HT1080 (cell line): ENCODE data around the gene CSRNP3. TPM values are rescaled to one million over a fixed set of nuclear protein-coding genes. Genes with fewer than 3 reads are reported as not detected.

Experiments used
- DNase-seq: peaks from one replicate; pipeline ENCODE4 v3.0.0-alpha.2; 2015; ENCODE audit warnings: low read depth
- polyA plus RNA-seq, 2 experiments: library from polyadenylated mRNA; depleted of rRNA; stranded (reverse); fragments of >200 nt; gene quantifications; 2 replicates each; pipeline ENCODE4 v1.2.3, GENCODE V29; 2015
- total RNA-seq: library from RNA; depleted of rRNA; stranded (reverse); fragments of >200 nt; shearing (Covaris generic); gene quantifications from 2 replicates; pipeline ENCODE4 v1.2.3, GENCODE V29; 2014; rRNA removed

Gene CSRNP3, protein sequence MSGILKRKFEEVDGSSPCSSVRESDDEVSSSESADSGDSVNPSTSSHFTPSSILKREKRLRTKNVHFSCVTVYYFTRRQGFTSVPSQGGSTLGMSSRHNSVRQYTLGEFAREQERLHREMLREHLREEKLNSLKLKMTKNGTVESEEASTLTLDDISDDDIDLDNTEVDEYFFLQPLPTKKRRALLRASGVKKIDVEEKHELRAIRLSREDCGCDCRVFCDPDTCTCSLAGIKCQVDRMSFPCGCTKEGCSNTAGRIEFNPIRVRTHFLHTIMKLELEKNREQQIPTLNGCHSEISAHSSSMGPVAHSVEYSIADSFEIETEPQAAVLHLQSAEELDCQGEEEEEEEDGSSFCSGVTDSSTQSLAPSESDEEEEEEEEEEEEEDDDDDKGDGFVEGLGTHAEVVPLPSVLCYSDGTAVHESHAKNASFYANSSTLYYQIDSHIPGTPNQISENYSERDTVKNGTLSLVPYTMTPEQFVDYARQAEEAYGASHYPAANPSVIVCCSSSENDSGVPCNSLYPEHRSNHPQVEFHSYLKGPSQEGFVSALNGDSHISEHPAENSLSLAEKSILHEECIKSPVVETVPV
- not detected in 2 replicates for total RNA-seq
- polyA plus RNA-seq (2015; cell fraction: cytosol; rRNA removed): not detected in 2 replicates
- not detected in 2 replicates for polyA plus RNA-seq (2015; cell fraction: nucleus; rRNA removed)

DNA sequence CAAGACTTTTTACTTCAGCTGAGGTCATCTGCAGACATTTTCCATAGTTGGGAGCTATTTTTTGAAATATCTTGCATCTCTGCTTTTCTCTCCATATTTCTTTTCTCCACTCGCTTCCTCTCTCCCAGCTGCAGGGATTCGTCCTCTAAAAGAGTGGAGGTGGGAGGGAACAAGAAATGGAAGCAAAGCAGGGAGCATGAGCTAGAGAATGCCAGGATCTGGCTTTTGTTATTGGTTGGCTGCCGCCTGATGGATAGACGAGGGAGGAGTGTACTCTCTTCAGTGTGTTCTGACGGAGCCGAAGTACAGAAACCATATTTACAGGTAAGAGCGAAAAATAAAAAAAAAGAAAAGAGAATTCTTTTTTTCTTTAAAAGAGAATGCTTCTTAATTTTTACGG is at the start of gene CSRNP3:
Gene CSRNP3 (plus strand): TSS at position 282 of the 400 bp plus-strand sequence. CDS start 125,368 bp downstream, outside the sequence.
- no peak for DNase-seq

DNA sequence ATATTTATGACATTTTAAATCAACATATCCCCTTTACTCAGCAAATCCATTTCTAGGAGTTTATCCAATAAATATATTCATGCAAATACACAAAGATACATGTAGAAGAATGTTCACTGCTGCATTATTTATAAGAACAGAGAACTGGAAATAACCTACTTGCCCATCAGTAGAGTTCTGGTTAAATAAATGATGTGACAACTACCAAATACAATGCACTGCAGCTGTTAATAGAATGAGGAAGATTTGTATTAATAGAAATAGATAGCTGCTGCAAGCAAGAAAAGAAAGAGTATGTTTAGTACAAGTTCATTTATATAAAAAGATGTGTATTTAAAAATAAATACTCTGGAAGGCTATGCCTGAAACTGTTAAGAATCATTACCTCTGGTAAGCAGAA is 49.3 kb upstream of the CSRNP3 start:
- DNase-seq: no peak

DNA sequence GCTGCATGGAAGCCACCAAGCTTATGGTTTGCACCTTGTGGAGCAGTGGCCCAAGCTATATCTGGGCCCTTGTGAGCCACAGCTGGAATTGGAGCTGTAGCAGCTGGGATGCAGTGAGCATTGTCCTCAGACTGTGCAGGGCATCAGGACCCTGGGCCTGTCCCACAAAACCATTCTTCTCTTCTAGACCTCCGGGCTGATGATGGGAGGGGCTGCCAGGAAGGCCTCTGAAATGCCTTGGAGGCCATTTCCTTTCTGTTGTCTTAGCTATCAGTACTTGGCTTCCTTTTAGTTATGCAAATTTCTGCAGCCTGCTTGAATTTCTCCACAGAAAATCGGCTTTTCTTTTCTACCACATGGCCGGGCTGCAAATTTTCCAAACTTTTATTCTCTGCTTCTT is 46.4 kb upstream of the CSRNP3 start:
- no peak for DNase-seq

DNA sequence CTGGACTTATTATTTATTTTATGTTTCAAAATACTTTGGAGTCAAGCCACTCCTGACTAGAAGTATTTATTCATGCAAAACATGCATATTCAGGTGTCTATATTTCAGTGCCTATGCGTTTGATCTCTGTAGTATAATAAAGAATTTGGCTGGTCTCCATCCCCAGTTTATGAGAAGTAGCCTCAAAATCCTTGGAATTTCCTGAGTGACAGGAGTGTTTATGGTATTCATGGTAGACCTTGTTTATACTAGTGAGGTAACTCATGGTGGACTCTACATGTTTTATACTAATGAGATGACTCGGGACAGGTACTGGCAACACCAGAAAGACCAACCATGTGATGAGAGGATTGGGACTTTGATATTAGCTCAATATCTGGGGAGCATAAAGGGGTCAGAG is 43.9 kb upstream of the CSRNP3 start:
- DNase-seq: no peak

DNA sequence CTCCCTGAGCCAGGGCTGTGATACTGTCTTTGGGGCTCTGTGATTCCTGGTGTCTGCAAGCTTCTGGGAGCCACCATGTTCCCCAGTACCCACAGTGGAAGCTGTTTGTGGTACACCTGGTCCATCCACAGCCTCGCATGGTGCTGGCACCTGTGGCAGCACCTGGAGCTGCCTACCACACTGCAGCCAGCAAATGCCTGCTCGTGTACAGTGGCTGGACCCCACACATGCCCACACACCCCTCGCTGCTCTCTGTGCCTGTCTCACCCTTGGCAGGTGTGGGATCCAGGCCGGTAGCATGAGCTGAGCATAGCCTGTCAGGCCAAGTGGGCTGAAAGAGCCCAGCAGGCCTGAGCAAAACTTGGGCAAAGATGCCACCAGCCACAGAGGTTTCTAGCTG is 41.8 kb upstream of the CSRNP3 start:
- no peak for DNase-seq

DNA sequence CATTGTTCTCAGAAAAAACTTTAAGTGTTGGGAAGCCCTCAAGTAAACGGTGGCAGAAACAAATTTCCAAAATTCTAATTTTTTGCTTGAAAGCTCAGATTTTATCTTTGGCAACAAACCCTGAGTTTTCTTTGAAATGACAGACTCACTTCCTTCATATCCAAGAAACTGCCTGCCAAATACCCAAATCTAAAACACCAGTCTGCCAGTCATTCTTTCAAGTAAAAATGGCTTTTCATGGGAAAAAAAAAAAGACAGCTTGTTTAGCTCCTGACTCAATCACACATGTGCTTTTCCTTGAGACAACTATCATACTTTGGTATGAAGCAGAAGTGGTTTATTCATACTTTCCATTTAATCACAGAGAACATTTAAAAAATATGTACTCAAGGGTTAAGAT is 40.6 kb upstream of the CSRNP3 start:
- DNase-seq: no peak

DNA sequence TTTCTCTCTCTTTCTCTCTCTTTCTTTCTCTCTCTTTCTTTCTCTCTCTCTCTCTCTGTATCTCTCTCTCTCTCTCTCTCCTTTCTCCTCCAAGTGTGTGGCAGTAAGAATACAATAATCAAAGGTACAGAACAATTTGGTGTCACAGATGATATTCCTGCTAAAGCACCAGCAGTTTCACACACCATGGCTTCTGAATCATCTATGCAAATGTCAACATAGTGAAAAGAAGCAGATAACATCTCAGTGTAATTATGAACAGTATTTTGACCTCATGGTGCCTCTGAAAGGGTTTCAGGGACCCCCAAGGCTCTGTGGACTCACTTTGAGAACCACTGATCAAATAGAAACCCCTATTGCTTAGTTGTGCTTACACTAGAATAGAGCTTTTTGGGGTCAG is 38.5 kb upstream of the CSRNP3 start:
- no peak for DNase-seq

DNA sequence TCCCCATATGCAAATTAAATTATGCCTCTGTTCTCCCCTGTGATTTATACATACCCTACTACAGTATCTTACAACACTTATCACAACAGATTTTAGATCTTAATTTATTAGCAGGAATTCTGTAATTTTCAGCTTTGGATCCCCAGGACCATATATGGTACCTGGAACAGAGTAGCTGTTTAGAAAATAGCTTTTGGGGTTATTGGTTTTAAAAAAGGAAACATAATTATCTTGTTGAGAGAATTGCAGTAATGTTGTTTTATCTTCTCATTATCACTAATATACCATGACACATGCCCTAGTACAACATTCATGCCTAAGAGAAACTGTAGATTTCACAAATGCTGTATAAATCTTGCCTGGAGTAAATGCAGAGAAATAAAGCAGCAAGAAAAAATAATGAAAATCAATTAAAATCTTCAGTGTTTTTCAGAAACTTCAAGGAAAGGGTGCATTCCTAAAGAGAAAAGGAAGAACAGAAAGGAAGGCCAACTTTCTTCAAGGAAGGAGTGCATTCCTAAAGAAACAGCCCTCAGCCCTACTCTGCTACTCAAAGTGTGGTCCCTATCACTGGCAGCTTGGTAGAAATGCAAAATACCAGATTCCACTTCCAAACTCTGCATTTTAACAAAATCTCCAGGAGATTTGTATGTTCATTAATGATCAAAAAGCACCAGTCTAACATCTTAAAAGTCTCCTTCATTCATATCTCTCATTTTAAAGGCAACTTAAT is 37.1 kb upstream of the CSRNP3 start:
- no peak for DNase-seq

DNA sequence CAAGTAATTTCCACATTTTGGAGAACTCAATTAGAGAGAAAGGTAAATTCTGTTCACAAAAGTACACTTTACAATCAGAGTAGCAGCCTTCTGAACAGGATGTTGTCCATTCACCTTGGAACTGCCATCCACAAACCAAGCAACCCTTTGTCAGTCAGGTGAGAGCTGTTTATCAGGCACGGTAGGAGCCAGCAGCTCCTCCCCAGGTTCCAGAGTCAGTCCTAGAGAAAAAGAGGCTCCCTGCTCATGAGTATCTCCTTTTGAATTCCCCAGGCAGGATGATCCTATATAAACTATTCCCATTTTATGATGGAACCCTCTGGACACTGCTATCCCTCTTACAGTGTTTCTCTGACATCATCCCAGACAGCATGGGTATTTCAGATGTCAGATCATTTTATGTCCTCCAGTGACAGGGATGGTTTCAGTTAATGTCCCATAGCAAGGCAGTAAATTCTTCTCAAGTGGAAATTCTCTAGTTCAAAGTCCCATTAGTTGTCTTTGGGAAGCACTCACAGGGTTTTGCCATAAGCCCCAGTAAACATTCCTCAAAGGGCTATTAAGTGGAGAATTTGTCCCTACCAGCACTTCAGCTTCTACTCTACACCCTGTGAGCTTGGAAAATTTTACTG is 34.5 kb upstream of the CSRNP3 start:
- DNase-seq: no peak

DNA sequence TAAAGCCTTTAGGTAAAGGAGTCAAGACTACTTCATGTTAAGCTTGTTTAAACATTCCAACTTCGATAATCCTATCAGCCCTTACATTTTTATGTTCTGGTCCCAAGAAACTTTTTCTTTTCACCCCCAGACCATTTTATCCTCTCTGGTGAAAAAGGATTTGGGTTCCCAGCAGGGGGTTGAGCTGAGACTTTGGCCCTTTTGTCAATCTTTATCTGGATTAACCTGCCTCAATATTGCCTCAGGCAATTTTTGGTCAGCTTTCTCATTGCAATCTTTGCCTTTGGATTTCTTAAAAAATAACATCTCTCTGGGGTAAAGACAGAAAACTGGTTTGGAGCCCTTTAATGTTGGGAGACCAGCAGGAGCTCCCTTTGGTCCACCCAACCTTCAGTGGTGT is 33.9 kb upstream of the CSRNP3 start:
- no peak for DNase-seq

DNA sequence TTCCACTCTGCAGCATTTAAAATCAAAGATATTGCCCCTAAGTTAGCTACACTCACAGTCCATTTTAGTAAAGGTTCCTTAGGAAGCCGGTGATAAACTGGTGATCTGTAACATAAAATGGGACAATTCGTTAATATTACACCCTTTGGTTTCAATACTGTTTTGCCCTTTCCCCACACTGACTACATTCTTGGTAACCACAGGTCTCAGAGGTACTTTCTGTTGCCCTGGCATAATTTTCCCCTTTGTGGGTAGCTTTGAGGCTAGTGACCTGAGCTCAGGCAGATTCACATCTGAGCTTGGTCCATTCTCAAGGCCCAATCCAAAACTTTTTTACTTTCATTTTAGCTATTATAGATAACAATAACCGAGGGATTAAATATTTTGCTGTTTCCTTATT is 32.9 kb upstream of the CSRNP3 start:
- DNase-seq: no peak

DNA sequence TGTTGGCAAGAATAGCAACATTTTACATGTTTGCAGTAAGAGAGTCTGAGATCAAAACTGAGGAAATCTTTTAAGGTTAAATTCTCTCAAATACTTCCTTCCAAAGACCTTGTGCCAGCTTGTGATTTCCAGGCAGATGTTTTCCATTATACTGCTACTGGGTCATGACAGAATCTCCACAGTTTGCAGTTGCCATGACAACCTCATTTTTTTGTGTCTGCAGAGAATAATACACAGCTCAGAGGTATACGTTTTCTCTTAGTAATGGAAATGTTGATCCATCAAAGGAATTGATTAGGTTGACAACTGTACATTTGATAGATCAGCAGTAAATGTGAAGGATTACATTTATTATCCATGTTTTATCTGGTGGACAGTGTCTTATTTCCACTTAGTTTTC is 29.1 kb upstream of the CSRNP3 start:
- no peak for DNase-seq

DNA sequence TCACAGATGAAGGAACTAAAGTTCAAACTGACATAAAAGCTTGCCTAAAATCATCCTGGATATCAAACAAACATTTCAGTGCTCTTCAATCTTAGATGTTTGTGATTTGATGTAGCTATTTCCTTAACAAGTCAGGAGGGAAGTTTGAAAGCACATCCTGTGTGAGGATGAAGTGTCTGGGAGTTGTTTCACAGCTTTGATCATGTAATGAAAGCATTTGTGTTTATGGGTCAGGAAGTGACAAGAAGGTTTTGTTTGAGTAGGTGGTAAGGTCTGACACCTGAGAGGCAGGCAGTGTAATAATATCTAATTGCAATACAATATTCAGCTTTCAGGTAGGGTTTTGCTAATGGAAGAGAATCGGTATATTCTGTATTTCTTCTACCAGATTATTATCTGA is 26.0 kb upstream of the CSRNP3 start:
- no peak for DNase-seq

DNA sequence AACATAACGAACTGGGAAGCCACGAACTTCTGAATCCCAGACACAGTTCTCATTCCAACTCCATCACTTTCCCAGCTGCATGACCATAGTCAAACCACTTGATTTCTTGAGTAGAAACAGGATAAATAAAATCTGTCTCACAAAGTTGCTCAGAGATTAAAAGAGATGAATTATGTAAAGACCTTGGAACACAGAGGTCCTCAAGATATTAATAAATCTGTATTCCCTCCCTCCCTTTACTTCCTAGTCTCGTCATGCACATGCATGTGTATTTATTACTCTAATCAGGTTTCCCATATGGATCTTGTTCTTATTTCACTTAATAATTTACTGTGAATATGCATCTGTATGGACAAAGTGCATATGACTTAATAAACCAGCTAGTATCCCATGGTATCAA is 21.1 kb upstream of the CSRNP3 start:
- DNase-seq: no peak

DNA sequence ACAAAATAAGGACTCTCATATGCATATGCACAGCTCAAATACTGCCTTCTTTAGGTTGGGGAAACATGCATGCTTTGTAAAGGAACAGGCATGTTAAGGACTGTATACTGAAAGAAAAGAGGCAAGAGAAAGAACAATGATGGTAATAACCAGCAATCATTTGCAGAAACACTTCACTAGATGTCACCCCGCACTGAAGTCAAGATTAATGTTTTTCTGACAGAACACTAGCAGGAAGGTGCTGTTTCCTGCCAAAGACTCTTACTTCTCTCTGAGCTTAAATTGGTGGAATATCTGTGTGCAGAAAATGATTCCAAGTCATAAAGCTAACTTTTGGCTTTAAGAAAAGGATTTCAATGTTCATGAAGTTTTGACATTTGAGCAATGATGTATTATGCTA is 19.3 kb upstream of the CSRNP3 start:
- DNase-seq: no peak

DNA sequence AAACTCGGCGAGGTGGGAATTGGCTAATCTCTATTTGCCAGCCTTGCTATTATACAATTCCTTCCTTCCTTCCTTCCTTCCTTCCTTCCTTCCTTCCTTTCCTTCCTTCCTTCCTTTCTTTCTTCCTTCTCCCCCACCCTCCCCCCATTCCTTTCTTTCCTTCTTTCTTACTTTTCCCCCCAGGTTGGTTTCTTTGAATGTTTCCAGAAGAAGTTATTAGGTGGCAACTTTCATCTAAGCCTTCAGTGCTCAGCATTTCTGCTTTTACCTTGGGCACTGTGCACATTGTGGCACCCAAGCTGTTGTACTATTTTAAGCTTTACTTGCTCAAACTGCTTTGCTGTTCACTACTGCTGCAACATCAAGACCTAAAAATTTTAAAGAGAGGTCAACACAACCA is 17.2 kb upstream of the CSRNP3 start:
- no peak for DNase-seq

DNA sequence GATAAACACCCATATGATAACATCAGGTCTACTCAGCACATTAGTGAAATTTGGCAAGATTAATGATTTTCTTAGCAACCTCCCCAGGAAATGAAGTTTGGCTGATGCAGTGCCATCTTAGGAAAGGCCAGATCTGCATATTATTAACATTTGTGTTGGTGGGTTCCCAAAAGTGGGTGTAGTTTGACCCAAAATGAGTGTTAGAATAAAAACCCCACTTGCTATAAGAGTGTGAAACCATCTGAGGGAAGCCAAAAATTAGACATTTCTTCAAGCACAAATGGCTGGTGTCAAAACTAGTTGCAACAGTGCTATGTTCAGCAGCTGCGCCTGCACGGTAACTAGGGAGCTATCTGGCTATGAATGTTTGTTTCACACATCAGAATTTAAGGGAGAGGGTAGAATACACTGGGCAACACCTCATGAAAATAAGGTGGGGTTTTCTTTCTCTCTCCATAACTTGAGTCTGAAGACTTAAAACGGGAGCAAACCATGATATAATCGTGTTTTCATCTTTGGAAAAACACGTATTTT is 15.9 kb upstream of the CSRNP3 start:
- no peak for DNase-seq

DNA sequence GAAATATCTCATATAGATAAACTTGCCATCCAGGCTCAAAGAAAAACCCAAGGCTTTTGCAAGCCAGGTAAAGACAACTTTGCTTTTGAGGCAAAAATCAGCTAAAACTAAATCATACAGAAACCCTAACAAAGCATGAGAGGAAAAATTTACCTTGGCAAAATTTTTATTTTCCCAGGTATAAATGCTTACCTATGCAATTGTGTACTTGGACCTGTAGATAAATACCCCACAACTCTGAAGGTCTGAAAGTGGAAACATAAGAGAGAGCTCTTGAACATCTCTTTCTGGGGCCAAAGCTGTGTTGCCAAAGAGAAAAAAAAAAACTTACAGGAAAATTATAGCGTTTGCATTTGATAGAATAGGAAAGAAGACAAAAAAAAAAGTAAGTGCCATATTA is 14.6 kb upstream of the CSRNP3 start:
- DNase-seq: no peak

DNA sequence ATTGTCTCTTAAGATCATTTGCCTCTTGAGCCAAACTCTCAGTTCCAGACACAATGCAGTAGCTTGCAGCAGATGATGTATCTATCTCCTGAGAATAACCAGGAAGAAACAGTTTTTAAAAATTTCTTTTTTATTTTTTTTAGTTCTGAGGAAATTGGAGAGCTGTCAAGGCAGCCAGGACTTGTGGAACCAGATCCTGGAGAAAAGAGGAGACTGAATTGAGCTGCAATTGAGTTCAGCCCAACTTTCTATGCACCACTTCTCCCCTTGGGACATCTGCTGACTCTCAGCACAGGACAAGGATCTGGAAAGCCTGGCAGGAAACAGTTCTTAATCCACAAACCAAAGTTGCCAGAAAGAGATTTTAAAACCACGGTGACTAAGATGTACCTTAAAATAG is 13.5 kb upstream of the CSRNP3 start:
- DNase-seq: no peak

DNA sequence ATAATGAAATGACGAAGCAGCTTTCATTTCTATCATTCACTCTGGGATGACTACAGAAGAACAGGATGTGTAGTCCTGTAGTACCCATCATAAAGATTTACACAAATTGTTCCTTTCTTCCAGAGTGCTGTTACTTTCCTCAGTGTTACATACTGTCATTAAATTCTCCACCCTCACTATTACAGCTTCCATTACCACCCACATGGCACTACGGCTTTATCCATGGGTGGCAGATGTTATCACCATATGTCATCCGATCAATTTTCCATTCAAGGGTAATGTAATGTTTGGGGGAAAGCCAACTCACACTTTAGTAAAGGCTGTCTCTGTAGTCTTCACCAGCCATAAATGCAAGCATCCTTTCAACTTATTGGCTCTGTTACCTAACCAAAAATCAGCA is 7.1 kb upstream of the CSRNP3 start:
- no peak for DNase-seq

DNA sequence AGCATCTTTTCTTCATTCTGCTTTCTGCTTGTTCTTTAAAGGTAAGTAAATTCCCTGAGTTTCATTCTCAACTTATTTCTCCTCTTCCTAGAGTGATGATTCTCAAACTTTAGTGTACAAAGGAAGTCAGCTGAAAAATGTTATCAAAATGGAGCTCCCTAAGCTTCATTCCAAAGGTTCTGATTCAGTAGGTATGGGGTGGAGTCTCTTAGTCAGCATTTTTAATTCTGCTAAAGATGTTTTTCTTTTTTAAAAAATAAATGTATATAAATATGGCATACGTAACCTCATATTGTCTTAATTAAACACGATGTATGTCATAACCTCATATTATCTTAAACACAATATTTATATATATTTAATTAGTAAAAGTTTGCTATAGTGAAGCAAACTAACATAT is 3.1 kb upstream of the CSRNP3 start:
- no peak for DNase-seq

DNA sequence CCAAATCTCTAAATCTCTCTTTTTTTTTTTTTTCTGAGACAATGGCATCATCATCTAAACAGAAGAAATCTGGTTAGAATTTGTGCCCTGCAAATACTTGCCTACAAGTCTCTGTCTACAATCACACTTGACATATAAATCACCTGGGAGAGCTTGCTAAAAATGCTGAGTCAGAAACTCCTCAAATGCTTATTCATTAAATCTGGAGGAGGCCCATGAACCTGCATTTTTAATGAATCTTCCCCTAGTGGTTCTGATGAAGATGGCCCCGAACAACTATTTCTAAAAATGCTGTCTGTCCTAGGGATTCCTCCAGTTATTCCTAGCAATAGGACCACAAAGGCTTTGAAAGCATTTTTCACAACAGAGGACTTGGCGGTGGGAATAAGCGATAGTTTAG is 1.6 kb upstream of the CSRNP3 start:
- no peak for DNase-seq
